CD4-positive, alpha-beta T cell treated with Interferon alpha-2 for 1 hour (primary cell): ENCODE data around the gene COL20A1.

Experiments
- DNase-seq, 2 donors: peaks; one replicate each; pipeline ENCODE4 v3.0.0-alpha.2; 2020 to 2022

Gene COL20A1

GRCh38 chr20:63380346-63380870 is 87.4 kb downstream of the COL20A1 start:
- DNase-seq: no peak

GRCh38 chr20:63381781-63382431 is 88.9 kb downstream of the COL20A1 start:
- DNase-seq: peak in 1 of 2 donors; percentile 21

- DNase-seq: no peak
Measured at GRCh38 chr20:63382551-63383300, 89.7 kb downstream of the COL20A1 start.

- DNase-seq: no peak
Measured at GRCh38 chr20:63383556-63383955, 90.6 kb downstream of the COL20A1 start.

GRCh38 chr20:63384336-63384735 is 91.3 kb downstream of the COL20A1 start:
- no peak for DNase-seq
